GM19463 (cell line): ENCODE data around the gene DCDC1.
A peak's percentile ranks its signal among the peaks of the same experiment; 100 is the strongest.

Experiments
- ATAC-seq: cut with Tn5 transposase; IDR thresholded peaks from one replicate; pipeline ENCODE4 v1.9.1; 2021; ENCODE audit warnings: mild to moderate bottlenecking, moderate library complexity; ENCODE audit not compliant: unreplicated experiment

Gene DCDC1

GRCh38 chr11:30917859-30918478, 451.6 kb downstream of the DCDC1 start:
- peak; percentile 47 for ATAC-seq

GRCh38 chr11:30917266-30917665, 452.3 kb downstream of the DCDC1 start:
- ATAC-seq, result no peak

DNA sequence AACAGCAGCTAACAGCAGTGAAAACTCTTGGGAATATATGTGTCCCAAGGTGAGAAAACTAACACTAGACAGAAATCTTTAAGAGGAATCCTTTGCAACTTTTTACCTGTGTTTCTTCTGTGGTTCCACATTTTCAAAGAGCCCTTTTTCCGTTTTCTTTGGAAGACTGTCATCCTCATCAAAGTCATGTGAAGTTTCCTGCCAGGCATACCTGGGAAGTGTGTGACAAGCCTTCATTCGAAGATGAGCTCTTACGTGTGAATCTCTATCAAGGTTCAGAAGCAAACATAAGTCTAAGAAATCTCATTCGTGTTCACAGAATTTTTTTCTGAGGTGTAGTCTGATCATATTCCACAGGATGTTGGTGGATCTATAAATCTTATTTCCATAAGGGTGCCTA, 452.8 kb downstream of the DCDC1 start:
- no peak for ATAC-seq

DNA sequence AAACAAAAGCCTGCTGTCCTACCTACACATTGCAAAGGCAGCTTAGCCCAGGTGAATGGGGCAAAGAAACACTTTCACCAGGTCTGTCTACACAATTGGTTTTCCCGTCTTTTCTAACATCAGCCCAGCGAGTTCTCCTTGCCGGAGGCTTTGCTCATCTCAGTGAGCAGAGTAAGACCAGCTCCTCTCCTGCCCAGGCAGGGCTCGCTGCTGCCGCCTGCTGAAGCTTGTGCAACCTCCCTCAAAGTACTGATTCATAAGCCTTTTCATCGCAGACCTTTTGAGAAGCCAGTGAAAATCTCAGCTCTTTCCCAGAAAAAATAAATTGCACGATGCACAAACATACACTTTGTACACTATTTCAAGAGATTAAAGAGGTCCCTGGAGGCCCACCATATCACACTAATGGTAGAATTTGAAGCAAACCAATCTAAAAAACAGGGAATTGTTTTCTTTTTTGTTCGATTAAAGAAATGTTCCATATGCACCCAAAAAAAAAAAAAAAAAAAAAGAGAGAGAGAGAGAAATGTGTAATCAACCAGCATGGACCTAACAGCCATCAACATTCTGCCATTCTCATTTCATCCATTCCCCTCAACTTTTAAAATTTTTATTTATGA, 455.3 kb downstream of the DCDC1 start:
- no peak for ATAC-seq

GRCh38 chr11:30911247-30911646, 458.3 kb downstream of the DCDC1 start:
- no peak for ATAC-seq

DNA sequence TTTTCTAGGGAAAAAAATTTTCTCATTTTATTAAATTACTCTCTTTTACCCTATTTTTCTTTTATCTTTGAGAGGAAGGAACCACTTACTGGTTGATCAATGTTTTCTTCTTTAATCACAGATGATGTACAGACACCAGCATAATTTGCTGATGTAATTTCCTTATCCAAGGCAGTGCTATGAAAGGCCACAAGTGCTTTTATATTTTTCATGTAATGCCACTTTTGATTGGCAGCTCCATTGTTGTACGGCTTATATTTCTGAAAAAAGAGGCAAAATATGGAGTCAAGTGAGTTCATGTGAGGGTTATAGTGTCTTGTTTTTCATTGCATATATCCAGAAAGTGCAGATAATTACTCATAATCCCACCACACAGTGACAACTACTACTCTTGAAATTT, 460.7 kb downstream of the DCDC1 start:
- ATAC-seq, result no peak

GRCh38 chr11:30908272-30908671, 461.3 kb downstream of the DCDC1 start:
- ATAC-seq, result no peak

DNA sequence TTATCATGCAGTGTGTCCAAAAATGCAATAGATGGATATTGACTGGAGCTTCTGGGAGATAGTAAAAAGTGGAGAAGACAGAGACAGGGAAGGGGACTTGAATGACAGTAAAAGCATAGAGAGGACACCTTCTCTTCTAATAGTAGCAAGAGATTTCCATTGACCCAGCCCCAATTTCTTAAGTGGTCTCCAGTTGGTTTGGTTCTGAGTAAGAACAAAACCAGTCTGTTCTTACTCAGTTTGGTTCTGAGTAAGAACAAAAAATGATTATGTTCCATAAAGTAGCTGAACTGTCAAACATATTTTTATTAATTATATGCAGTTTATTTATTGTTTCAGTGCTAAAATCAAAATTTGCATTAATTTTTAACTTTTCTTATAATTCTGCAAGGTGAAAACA, 466.6 kb downstream of the DCDC1 start:
- no peak for ATAC-seq

DNA sequence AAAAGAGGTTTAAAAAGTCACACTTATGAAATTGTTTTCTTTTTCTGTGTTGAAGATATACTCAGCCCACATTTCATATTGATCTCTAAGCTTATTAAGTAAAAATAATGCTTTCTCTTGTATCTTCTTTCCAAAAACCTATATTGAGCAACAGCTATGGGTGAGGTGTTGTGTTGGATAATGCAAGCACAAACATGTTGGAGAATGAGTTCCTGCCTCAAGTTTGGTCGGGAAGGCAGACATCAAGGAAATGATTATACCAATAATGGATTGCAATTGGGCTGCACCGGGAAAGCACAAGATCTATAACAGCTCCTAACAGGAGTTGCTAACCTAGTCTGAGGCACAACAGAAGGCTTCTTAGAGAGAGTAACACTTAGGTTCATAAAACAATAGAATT, 474.5 kb downstream of the DCDC1 start:
- ATAC-seq, result no peak

DNA sequence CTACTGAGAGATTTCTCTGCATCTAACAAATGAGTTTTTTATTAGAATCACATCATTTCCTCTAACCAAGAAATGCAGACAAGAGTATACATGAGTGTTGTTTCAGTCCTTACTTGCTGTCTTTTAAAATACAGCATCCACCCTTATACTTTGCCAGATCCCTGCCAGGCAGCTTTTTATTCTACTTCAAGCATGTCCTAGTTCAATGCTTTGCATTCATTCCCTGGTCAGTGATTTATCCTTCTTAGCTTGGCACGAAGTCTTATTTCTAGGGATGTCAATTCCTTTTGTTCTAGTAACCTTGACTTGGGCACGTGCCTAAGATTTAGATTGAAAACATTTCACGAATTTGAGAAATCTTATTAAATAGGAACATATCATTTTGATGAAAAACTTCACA, 476.2 kb downstream of the DCDC1 start:
- no peak for ATAC-seq

DNA sequence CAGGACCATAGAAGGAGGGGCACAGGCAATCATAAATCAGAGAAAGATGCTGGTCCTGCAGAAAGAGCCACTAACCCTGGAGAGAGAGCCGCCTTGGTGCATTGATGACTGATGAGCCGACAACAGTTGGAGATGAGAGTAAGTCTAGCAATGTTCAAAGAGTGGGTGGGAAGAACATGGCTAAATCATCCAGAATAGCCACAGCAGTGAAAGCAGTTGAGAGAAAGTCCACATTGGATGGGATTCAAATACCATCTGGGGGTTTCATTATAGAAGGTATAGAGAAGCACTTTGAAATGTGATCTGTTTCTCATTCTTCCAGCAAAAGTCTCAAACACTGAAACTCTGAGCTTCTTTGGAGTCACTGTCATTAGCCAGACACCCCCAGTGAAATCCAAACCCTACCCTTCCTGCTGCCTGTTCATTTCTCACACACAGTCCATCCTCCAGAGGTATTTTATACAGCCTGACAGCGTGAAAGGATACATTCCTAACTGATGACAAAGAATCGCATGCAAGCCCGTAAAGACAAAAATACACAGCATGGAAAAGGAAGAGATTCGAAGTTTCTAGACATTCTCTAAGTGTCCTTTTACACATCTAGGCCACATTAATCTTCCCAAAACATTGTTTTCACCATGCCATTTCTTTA, 480.3 kb downstream of the DCDC1 start:
- no peak for ATAC-seq

DNA sequence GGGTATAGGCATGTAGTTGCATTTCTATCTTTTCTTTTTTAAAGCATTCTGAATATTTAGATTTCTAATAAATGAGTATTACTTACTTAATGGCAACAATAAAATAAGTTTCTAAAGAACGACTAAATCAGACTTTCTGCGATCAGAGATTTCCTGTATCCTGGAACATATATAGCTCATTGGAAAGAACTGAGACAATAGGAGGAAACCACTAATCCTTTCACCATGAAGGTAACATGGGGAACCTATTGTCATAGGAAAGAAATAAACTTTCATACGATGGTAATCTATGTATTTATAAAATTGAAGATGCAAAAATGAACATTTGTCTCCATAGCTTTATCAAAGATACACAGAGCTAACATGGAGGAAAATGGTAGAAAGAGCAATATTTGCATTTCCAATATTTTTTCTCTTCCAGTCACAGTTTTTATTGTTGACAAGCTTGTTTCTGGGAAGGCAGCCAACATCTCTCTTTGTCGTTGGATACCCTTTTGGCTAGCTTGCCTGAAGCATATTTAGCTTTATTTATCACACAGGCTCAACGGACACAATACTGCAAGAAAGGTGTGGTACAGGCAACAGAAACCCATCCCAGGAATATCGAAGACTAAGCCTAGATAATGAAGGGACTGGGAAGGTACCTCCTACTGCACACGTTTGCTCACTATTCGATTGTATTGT, 490.1 kb downstream of the DCDC1 start:
- no peak for ATAC-seq

- no peak for ATAC-seq
Measured at GRCh38 chr11:30878400-30878799, 491.1 kb downstream of the DCDC1 start.

- no peak for ATAC-seq
Measured at GRCh38 chr11:30876663-30877396, 492.7 kb downstream of the DCDC1 start.

DNA sequence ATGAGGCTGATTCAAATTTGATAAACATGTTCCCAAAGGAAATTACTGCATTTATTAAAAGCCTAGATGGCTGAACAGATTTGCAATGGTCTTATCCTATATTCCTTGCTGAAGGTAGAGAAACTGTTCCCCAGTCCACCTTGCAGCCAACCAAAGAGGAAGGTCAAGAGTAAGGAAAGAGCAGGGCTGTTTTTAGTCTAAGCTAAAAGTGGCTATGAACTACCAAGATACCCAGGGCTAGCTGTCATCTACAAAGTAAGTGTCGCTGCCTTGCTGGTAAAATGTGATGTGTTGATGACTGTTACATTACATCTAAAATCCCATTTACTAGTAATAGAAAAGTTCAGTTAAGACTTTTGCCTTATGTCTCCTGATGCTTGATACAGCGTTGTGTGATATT, 493.3 kb downstream of the DCDC1 start:
- ATAC-seq, result no peak

DNA sequence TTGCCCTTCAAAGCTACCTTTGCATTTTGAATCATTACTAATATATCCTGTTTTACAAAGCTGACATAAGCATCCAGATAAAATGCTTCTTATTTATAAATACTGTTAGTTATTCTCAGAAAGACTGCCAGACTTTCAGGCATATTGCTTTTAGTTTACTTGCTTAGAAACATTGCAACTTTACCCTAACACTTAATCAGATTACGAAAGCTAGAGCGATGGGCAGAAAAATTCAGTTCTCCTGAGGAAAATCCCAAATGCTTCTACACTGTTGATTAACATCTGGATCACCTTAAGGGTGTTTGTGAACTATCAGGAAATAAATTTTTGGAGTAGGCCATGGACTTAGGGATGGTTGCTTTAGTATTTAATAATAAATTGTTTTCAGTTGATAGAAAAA, 493.7 kb downstream of the DCDC1 start:
- no peak for ATAC-seq

GRCh38 chr11:30873924-30874610, 495.5 kb downstream of the DCDC1 start:
- ATAC-seq, result no peak

DNA sequence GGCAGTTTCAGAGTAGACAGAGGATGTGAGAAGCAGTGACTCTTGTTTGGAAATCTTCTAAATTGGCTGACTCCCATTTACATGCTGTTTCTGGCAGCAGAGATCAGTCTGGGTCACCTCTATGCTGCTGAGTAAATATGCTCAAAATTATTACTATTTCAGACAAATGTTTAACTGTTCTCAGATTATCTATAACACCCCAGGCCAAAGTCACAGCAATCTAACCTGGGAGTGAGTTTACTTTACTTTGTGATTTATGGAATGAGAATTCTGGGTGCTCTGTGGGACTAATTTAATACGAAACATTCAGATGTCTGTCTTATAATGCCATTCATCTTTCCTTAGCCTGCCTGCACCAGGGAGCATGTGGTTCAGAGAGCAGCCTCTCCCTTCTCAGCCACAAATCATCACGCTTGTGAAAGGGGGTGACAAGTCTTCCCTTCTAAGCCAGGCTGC, 500.9 kb downstream of the DCDC1 start:
- ATAC-seq, result no peak

DNA sequence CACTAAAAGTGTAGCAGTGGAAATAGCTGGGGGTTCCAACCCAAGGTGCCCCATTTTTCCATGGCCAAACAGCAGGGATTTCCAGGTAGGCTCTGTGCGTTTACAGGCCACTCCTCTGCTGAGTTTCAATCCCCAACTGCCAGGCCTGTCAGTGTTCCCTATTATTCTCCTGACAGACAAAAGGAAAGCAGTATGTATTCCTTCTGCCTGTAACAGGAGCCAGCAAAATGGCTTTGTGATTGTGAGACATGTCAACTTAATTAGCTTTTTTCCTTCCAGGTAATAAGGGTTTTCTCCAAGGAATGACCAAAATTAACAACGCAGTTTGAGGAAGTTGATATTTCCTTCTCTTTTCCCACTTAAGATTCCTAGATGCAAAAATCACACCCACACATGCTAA, 506.3 kb downstream of the DCDC1 start:
- no peak for ATAC-seq

- ATAC-seq, result no peak
Measured at GRCh38 chr11:30861531-30861930, 508.0 kb downstream of the DCDC1 start.

DNA sequence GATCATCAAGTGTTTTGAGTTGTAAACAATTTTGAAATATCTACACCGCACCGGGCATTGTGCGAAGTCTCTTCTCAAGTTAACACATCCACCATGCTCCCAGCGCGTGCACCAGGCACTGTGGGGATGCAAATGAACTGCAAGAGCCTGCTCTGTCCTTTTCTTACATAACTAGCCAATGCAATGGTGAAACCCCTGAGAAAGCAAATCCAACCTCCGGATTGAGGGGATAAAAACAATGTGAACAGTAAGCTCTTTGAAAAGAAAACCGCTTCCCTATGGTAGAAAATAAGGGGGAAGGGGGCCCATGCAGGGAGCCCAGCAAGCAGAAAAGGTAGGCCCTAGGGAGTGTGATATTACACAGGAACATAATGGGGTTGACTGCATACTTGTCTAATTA, 508.5 kb downstream of the DCDC1 start:
- no peak for ATAC-seq
